H1 (cell line): ENCODE measurements around the gene TGFB3. TPM values are rescaled to one million over a fixed set of nuclear protein-coding genes. Genes with fewer than 3 reads are reported as not detected.

Experiments
- CTCF ChIA-PET: fragments of 300-600 bp; sonication (Branson Sonifier 250); formaldehyde crosslinking; loops from one replicate; lab custom pipeline; 2021; ENCODE audit not compliant: partially characterized antibody; lab: Charles Lee
- POLR2A ChIA-PET: fragments of 300-600 bp; sonication (Branson Sonifier 250); formaldehyde crosslinking; loops from one replicate; lab custom pipeline; 2021; ENCODE audit warnings: inconsistent platforms; ENCODE audit not compliant: partially characterized antibody; lab: Charles Lee
- DNase-seq, 2 experiments: peaks; one replicate each; pipeline versions ENCODE4 v3.0.0 to v3.0.0-alpha.2; 2010 to 2022; ENCODE audit warnings: low spot score in 2 of 2, low read depth in 1 of 2, mixed read lengths in 1 of 2
- FAIRE-seq: peaks from 2 replicates; lab custom pipeline; 2011; peaks lifted over from hg19 to GRCh38; lab: Jason Lieb, UNC
- H2AFZ ChIP-seq: 2 replicates; pipeline ENCODE4 v1.8.1; 2012; ENCODE audit warnings: low read length, inconsistent platforms
- H2AK5ac ChIP-seq: 2 replicates; pipeline ENCODE4 v1.6.1; 2013; ENCODE audit warnings: low read depth, low read length
- H2BK120ac ChIP-seq: replicated peaks from 2 replicates; pipeline ENCODE3; 2013; ENCODE audit warnings: low read depth, low read length, inconsistent platforms
- H2BK12ac ChIP-seq: 2 replicates; pipeline ENCODE4 v1.6.1; 2013; ENCODE audit warnings: low read depth, low read length
- H2BK15ac ChIP-seq: 2 replicates; pipeline ENCODE4 v1.6.1; 2013; ENCODE audit warnings: low read length
- H2BK20ac ChIP-seq: 2 replicates; pipeline ENCODE4 v1.6.1; 2013; ENCODE audit warnings: low read length
- H2BK5ac ChIP-seq: 2 replicates; pipeline ENCODE4 v1.6.1; 2013; ENCODE audit warnings: low read depth, low read length
- H3K14ac ChIP-seq: 2 replicates; pipeline ENCODE4 v1.6.1; 2013; ENCODE audit warnings: inconsistent platforms; ENCODE audit not compliant: insufficient read length
- H3K18ac ChIP-seq: 2 replicates; pipeline ENCODE4 v1.6.1; 2013; ENCODE audit warnings: low read length; ENCODE audit errors: extremely low read depth
- H3K23ac ChIP-seq: 2 replicates; pipeline ENCODE4 v1.6.1; 2013; ENCODE audit warnings: inconsistent platforms; ENCODE audit not compliant: insufficient read length
- H3K23me2 ChIP-seq: 2 replicates; pipeline ENCODE4 v1.6.1; 2013; ENCODE audit warnings: low read depth, low read length
- H3K27ac ChIP-seq: 2 replicates; pipeline ENCODE4 v1.6.1; 2011; ENCODE audit warnings: low read depth, low read length, inconsistent platforms
- H3K27me3 ChIP-seq, 4 experiments: replicated peaks in 1 of 4; 1 replicate in 1 of 4; 2 replicates in 3 of 4; pipeline versions ENCODE4 v1.6.1 to v1.8.1; 2011 to 2013; ENCODE audit warnings: low read length in 3 of 4, mild to moderate bottlenecking in 3 of 4, inconsistent platforms in 2 of 4, mixed read lengths in 2 of 4, moderate library complexity in 1 of 4; ENCODE audit not compliant: control insufficient read depth in 3 of 4, insufficient read depth in 3 of 4; ENCODE audit errors: extremely low read depth in 1 of 4
- H3K36me3 ChIP-seq, 4 experiments: 2 replicates each; pipeline versions ENCODE4 v1.6.1 to v1.8.1; 2011 to 2013; ENCODE audit warnings: mild to moderate bottlenecking in 4 of 4, low read length in 3 of 4, moderate library complexity in 2 of 4, control low read depth in 1 of 4, inconsistent platforms in 1 of 4; ENCODE audit not compliant: insufficient read depth in 4 of 4, control insufficient read depth in 2 of 4
- H3K4ac ChIP-seq: replicated peaks from 2 replicates; pipeline ENCODE3; 2013; ENCODE audit warnings: low read length, low read depth, mixed read lengths, inconsistent platforms; ENCODE audit not compliant: insufficient read length
- H3K4me1 ChIP-seq, 4 experiments: replicated peaks in 1 of 4; 1 replicate in 1 of 4; 2 replicates in 3 of 4; pipeline versions ENCODE4 v1.6.1 to v1.8.1; 2011 to 2013; ENCODE audit warnings: low read length in 3 of 4, inconsistent platforms in 2 of 4, mixed read lengths in 1 of 4; ENCODE audit not compliant: insufficient read depth in 4 of 4, control insufficient read depth in 3 of 4
- H3K4me2 ChIP-seq, 2 experiments: 2 replicates each; pipeline versions ENCODE4 v1.6.1 to v1.8.1; 2011 to 2013; ENCODE audit warnings: low read depth in 2 of 2, low read length in 2 of 2, control low read depth in 1 of 2, inconsistent platforms in 1 of 2, mild to moderate bottlenecking in 1 of 2; ENCODE audit not compliant: insufficient read depth in 1 of 2
- H3K4me3 ChIP-seq, 4 experiments: fragments of 200-600, 300-600 bp in 1 of 4; sonication (generic), shearing (Covaris generic), sonication (Bioruptor Twin) in 1 of 4; 2 replicates each; pipeline versions ENCODE4 v1.5.1 to v1.8.1; 2011 to 2016; ENCODE audit warnings: low read length in 4 of 4, low read depth in 3 of 4, control low read depth in 2 of 4, inconsistent platforms in 2 of 4, mild to moderate bottlenecking in 2 of 4, mixed read lengths in 1 of 4, moderate library complexity in 1 of 4; ENCODE audit not compliant: insufficient read depth in 2 of 4; ENCODE audit errors: extremely low read depth in 1 of 4
- H3K56ac ChIP-seq: replicated peaks from 2 replicates; pipeline ENCODE3; 2013; ENCODE audit warnings: low read depth, mild to moderate bottlenecking, mixed read lengths, low read length, inconsistent platforms; ENCODE audit not compliant: insufficient read length
- H3K79me1 ChIP-seq: 2 replicates; pipeline ENCODE4 v1.6.1; 2013; ENCODE audit warnings: low read depth, low read length, control low read depth
- H3K79me2 ChIP-seq, 2 experiments: 2 replicates each; pipeline versions ENCODE4 v1.6.1 to v1.8.1; 2012 to 2013; ENCODE audit warnings: low read length in 2 of 2, mild to moderate bottlenecking in 2 of 2, inconsistent platforms in 1 of 2; ENCODE audit not compliant: insufficient read depth in 2 of 2, control insufficient read depth in 1 of 2
- H3K9ac ChIP-seq, 4 experiments: replicated peaks in 1 of 4; 1 replicate in 1 of 4; 2 replicates in 3 of 4; pipeline versions ENCODE4 v1.6.1 to v1.8.1; 2011 to 2013; ENCODE audit warnings: low read depth in 3 of 4, low read length in 3 of 4, control low read depth in 2 of 4, mild to moderate bottlenecking in 2 of 4, moderate library complexity in 2 of 4, inconsistent platforms in 1 of 4; ENCODE audit errors: extremely low read depth in 1 of 4
- H3K9me3 ChIP-seq, 2 experiments: 2 replicates each; pipeline versions ENCODE4 v1.6.1 to v1.8.1; 2012 to 2013; ENCODE audit warnings: mild to moderate bottlenecking in 2 of 2, moderate library complexity in 2 of 2, control low read depth in 1 of 2, inconsistent platforms in 1 of 2, low read depth in 1 of 2, low read length in 1 of 2, mixed read lengths in 1 of 2; ENCODE audit not compliant: insufficient read depth in 2 of 2
- H4K20me1 ChIP-seq, 2 experiments: replicated peaks in 1 of 2; 2 replicates each; pipeline versions ENCODE3 to v1.8.1; 2011 to 2013; ENCODE audit warnings: inconsistent platforms in 2 of 2, low read length in 2 of 2, mild to moderate bottlenecking in 1 of 2; ENCODE audit not compliant: insufficient read depth in 2 of 2, control insufficient read depth in 1 of 2
- H4K5ac ChIP-seq: 2 replicates; pipeline ENCODE4 v1.6.1; 2013; ENCODE audit warnings: low read length, low read depth, mixed read lengths, inconsistent platforms; ENCODE audit not compliant: insufficient read length
- H4K8ac ChIP-seq: 2 replicates; pipeline ENCODE4 v1.8.0; 2013; ENCODE audit warnings: mild to moderate bottlenecking, moderate library complexity, low read length, inconsistent platforms; ENCODE audit not compliant: insufficient read depth; ENCODE audit errors: extremely low read depth
- H4K91ac ChIP-seq: replicated peaks from 2 replicates; pipeline ENCODE3; 2013; ENCODE audit warnings: low read length, mixed read lengths, inconsistent platforms; ENCODE audit not compliant: insufficient read length
- EP300 ChIP-seq, 2 experiments: IDR thresholded peaks; 1 replicate in 1 of 2; 2 replicates in 1 of 2; pipeline ENCODE4 v1.6.1; 2011 to 2012; ENCODE audit warnings: low read depth in 2 of 2, low read length in 2 of 2, mild to moderate bottlenecking in 2 of 2, borderline replicate concordance in 1 of 2, inconsistent platforms in 1 of 2, moderate library complexity in 1 of 2
- JUND ChIP-seq: IDR thresholded peaks from 2 replicates; pipeline ENCODE4 v1.6.1; 2011; ENCODE audit warnings: mild to moderate bottlenecking, improper control_type of control experiment, low read length
- POLR2A ChIP-seq, 2 experiments: IDR thresholded peaks; 1 replicate in 1 of 2; 2 replicates in 1 of 2; pipeline ENCODE4 v1.6.1; 2011; ENCODE audit warnings: low read depth in 2 of 2, low read length in 2 of 2, mild to moderate bottlenecking in 2 of 2; ENCODE audit errors: control extremely low read depth in 1 of 2
- RBBP5 ChIP-seq: IDR thresholded peaks from 2 replicates; pipeline ENCODE4 v1.7.1; 2012; ENCODE audit warnings: low read depth, mild to moderate bottlenecking, inconsistent platforms, low read length, moderate library complexity, borderline replicate concordance
- WGBS, 2 experiments: shearing (Covaris generic) in 1 of 2; methylation state at CpG; one replicate each; pipeline versions ENCODE4 v1.1.6 to v1.1.7; 2013 to 2015; ENCODE audit warnings: low lambda C conversion rate in 2 of 2, mixed read lengths in 2 of 2, inconsistent platforms in 1 of 2, low coverage in 1 of 2, missing lambda C conversion rate in 1 of 2; ENCODE audit not compliant: insufficient replicate concordance in 2 of 2, insufficient coverage in 1 of 2, insufficient read length in 1 of 2; ENCODE audit errors: extremely low coverage in 1 of 2, missing lambda C conversion rate in 1 of 2; 5-methylcytosine and 5-hydroxymethylcytosine counted together
- polyA plus RNA-seq, 7 experiments: library from polyadenylated mRNA; depleted of rRNA in 3 of 7; stranded (reverse) in 5 of 7; unstranded in 2 of 7; fragments of >200 nt in 5 of 7; fragments of 200-250 nt in 2 of 7; gene quantifications; 1 replicate in 5 of 7; 2 replicates in 1 of 7; 4 replicates in 1 of 7; pipeline versions ENCODE4 v1.2.1 to v1.2.3, GENCODE V29; 2011 to 2013; ENCODE audit warnings: missing spikeins in 2 of 7, mixed read lengths in 2 of 7
- total RNA-seq: library from RNA; stranded (reverse); fragmentation: NEBNext Ultra II Directional; extraction: Animal tissue kit (Norgen Biotek cat#: 25700); gene quantifications from 2 replicates; pipeline ENCODE4 v1.2.1, GENCODE V29; 2021

The TGFB3 gene
- total and polyA plus RNA-seq, 2 of the 8 experiments (the other 6 are each of a cell fraction or from before 2014, with no cell fraction given): 0.65 to 0.86 TPM

GRCh38 chr14:76006253-76006652, 24.5 kb upstream of the TGFB3 start:
- H2BK15ac ChIP-seq: no peak overlapping the region
- no peak overlapping the region for H2AK5ac ChIP-seq
- H3K14ac ChIP-seq: no peak overlapping the region
- H2BK12ac ChIP-seq: no peak overlapping the region
- H4K20me1 ChIP-seq: peaks cover 0 to 2% of the 10 kb centered on the region in 2 experiments
- H3K27ac ChIP-seq: no peak overlapping the region
- H3K36me3 ChIP-seq: peaks cover 0 to 7% (median 1%) of the 10 kb centered on the region in 4 experiments; a peak in 3 of 8 replicates
- no peak overlapping the region for H3K4me2 ChIP-seq
- H2BK120ac ChIP-seq: no peak overlapping the region
- H3K4ac ChIP-seq: no peak overlapping the region
- CTCF ChIA-PET: interaction anchor here (0.6 to 1.4 kb wide), 4 partner anchors 11 to 201 kb away, joined by 3 to 5 read pairs (median 4); no protein-coding TSS in a partner anchor
- H3K23ac ChIP-seq: no peak overlapping the region
- FAIRE-seq: no peak
- no peak overlapping the region for H3K18ac ChIP-seq
- H3K9ac ChIP-seq: no peak overlapping the region
- no peak overlapping the region for H4K91ac ChIP-seq
- H3K56ac ChIP-seq: no peak overlapping the region
- no peaks in the 10 kb centered on the region for H3K4me1 ChIP-seq
- H3K9me3 ChIP-seq: no peaks in the 10 kb centered on the region
- H4K5ac ChIP-seq: no peak overlapping the region
- no peak overlapping the region for H2AFZ ChIP-seq
- H3K27me3 ChIP-seq: no peaks in the 10 kb centered on the region
- H3K23me2 ChIP-seq: no peaks in the 10 kb centered on the region
- H4K8ac ChIP-seq: no peak overlapping the region
- no peak overlapping the region for H3K4me3 ChIP-seq
- H2BK20ac ChIP-seq: no peak overlapping the region
- H3K79me2 ChIP-seq: no peaks in the 10 kb centered on the region
- 96% methylated on average over 2 of the region's 2 CpGs; no CpG with 5 or more reads in 1 of the 2 experiments for WGBS, 2 experiments
- no peaks in the 10 kb centered on the region for H3K79me1 ChIP-seq
- no peak for DNase-seq
- POLR2A ChIA-PET: interaction anchor here (0.6 kb wide), 1 partner anchor 13 kb away, joined by 3 read pairs; no protein-coding TSS in a partner anchor
- H2BK5ac ChIP-seq: no peak overlapping the region
- TF ChIP-seq JUND (no peak), RBBP5 (no peak), EP300 (IDR thresholded peaks at IDR 0.05; ENCODE audit: borderline replicate concordance in 1 of 2, low read depth in 2 of 2, low read length in 2 of 2) (no peak), POLR2A (IDR thresholded peaks at IDR 0.05; ENCODE audit: control extremely low read depth in 1 of 2, low read depth in 2 of 2, low read length in 2 of 2) (no peak)
